Karpas-422 (cell line): Measurements from ENCODE around the gene CDKL4. TPM values are rescaled to one million over a fixed set of nuclear protein-coding genes. Genes with fewer than 3 reads are reported as not detected.
"Not testable (repeated sequence)": the region's sequence is repeated elsewhere in the genome, so short reads cannot be mapped to it uniquely, and the experiment has no call there.

Experiments used
- DNase-seq: peaks from one replicate; pipeline ENCODE4 v3.0.0-alpha.2; 2015
- H2AFZ ChIP-seq: fragments of 200-600 bp; sonication (generic); 2 replicates; pipeline ENCODE4 v1.6.1; 2014; ENCODE audit warnings: antibody characterized with exemption, low read length, mixed read lengths
- H3K27ac ChIP-seq: fragments of 200-600 bp; sonication (generic); 2 replicates; pipeline ENCODE4 v1.5.1; 2014; ENCODE audit warnings: mild to moderate bottlenecking, low read length, moderate library complexity
- H3K27me3 ChIP-seq: fragments of 200-600 bp; sonication (generic); 2 replicates; pipeline ENCODE4 v1.6.1; 2014; ENCODE audit warnings: low read length, mixed read lengths
- H3K36me3 ChIP-seq: fragments of 200-600 bp; sonication (generic); 2 replicates; pipeline ENCODE4 v1.6.1; 2014; ENCODE audit warnings: low read length, mixed read lengths; ENCODE audit not compliant: insufficient read depth
- H3K4me1 ChIP-seq: fragments of 200-600 bp; sonication (generic); 2 replicates; pipeline ENCODE4 v1.6.1; 2014; ENCODE audit warnings: mild to moderate bottlenecking, low read length, mixed read lengths
- H3K4me2 ChIP-seq: fragments of 200-600 bp; sonication (generic); 2 replicates; pipeline ENCODE4 v1.6.1; 2014; ENCODE audit warnings: low read length, low read depth, mild to moderate bottlenecking; ENCODE audit not compliant: poor library complexity, severe bottlenecking
- H3K4me3 ChIP-seq: fragments of 200-600 bp; sonication (generic); 2 replicates; pipeline ENCODE4 v1.5.1; 2014; ENCODE audit warnings: mild to moderate bottlenecking, antibody characterized with exemption, low read length, mixed read lengths
- H3K79me2 ChIP-seq: fragments of 200-600 bp; sonication (generic); 2 replicates; pipeline ENCODE4 v1.6.1; 2014; ENCODE audit warnings: mild to moderate bottlenecking, low read length, mixed read lengths
- H3K9ac ChIP-seq: fragments of 200-600 bp; sonication (generic); 2 replicates; pipeline ENCODE4 v1.6.0; 2014; ENCODE audit warnings: low read length
- H3K9me2 ChIP-seq: fragments of 200-600 bp; sonication (generic), shearing (Covaris generic); replicated peaks from 2 replicates; pipeline ENCODE4 v1.6.0; 2014; ENCODE audit warnings: mild to moderate bottlenecking, low read length, moderate library complexity; ENCODE audit not compliant: insufficient read depth
- H3K9me3 ChIP-seq: fragments of 300-700, 200-600 bp; sonication (generic); 2 replicates; pipeline ENCODE4 v1.6.1; 2014; ENCODE audit warnings: low read length, mixed read lengths
- H4K20me1 ChIP-seq: fragments of 200-600 bp; sonication (generic); 2 replicates; pipeline ENCODE4 v1.6.1; 2014; ENCODE audit warnings: mild to moderate bottlenecking, antibody characterized with exemption, low read length, low read depth; ENCODE audit not compliant: insufficient read depth
- total RNA-seq: library from RNA; depleted of rRNA; stranded (reverse); fragments of >200 nt; shearing (Covaris generic); gene quantifications from 2 replicates; pipeline ENCODE4 v1.2.3, GENCODE V29; 2014; ENCODE audit warnings: low replicate concordance

The CDKL4 gene
- total RNA-seq, 1 experiment from 2014 or later = 14.3 TPM

DNA sequence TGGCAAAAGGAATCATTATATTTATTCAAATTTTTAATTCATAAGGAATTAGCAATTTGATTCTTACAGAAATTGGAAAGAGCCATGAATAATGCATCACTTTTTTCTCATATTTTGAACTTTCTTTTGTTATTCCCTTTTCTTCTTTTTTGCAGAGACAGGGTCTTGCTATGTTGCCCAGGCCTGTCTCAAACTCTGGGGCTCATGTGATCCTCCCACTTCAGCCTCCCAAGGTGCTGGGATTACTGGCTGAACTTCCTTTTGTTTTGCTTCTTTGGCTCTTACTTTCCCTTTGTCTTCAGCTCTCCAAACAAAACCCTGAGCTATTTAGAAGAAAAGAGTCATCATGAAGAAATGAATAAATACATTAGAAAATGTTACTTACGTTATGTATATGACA is 30.8 kb downstream of the CDKL4 start:
- Histone ChIP-seq H3K9ac (no peak overlapping the region), H3K4me2 (no peak overlapping the region), H3K9me2 (no peaks in the 10 kb centered on the region), H2AFZ (no peak overlapping the region), H3K27me3 (no peaks in the 10 kb centered on the region), H3K79me2 (no peaks in the 10 kb centered on the region), H3K27ac (no peak overlapping the region), H3K36me3 (no peaks in the 10 kb centered on the region), H3K4me1 (no peaks in the 10 kb centered on the region), H3K9me3 (no peaks in the 10 kb centered on the region), H4K20me1 (no peaks in the 10 kb centered on the region), H3K4me3 (no peak overlapping the region)
- DNase-seq = no peak

DNA sequence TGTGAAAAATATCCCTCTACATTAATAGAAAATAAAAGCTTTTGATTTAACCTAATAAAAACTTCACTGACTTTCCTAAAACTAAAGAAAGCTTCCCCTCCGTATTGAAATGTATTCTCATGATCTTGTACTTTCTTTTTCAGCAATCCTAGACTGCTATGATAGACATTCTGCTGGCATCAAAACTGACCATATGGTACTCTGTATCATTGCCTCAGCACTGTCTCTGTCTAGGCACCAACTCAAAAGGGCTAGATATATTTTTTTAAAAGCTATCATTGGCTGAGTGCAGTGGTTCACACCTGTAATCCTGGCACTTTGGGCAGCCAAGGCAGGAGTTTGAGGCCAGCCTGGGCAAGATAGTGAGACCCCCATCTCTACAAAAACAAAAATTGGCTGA is 32.9 kb downstream of the CDKL4 start:
- DNase-seq = no peak
- Histone ChIP-seq H3K9me2 (no peaks in the 10 kb centered on the region), H3K79me2 (no peaks in the 10 kb centered on the region), H3K27ac (no peak overlapping the region), H4K20me1 (no peaks in the 10 kb centered on the region), H3K9me3 (no peaks in the 10 kb centered on the region), H3K36me3 (no peaks in the 10 kb centered on the region), H2AFZ (no peak overlapping the region), H3K27me3 (no peaks in the 10 kb centered on the region), H3K9ac (no peak overlapping the region), H3K4me3 (no peak overlapping the region), H3K4me2 (no peak overlapping the region), H3K4me1 (no peaks in the 10 kb centered on the region)

DNA sequence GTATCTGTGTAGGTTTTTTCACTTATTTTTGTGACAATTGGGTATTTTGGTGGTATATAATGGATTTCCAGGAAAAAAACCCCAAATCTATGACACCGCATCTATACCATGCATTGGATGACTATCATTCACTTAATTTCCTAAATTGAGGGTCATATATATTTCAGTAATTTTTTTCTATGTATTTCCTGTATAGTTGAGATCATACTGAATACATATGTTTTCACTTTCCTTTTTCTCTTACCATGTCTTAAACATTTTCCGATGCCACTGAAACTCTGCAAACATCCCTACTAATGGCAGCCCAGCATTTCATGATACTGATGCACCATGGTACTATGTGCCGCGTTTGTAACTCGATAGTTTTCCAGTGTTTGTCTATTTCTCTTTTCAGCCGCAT is 40.4 kb downstream of the CDKL4 start:
- Histone ChIP-seq H3K4me1 (no peaks in the 10 kb centered on the region), H3K9ac (no peak overlapping the region), H3K79me2 (no peaks in the 10 kb centered on the region), H3K27ac (no peak overlapping the region), H3K4me3 (no peak overlapping the region), H3K27me3 (no peaks in the 10 kb centered on the region), H4K20me1 (no peaks in the 10 kb centered on the region), H3K36me3 (no peaks in the 10 kb centered on the region), H3K9me2 (no peaks in the 10 kb centered on the region), H2AFZ (no peak overlapping the region), H3K9me3 (no peaks in the 10 kb centered on the region), H3K4me2 (no peak overlapping the region)
- DNase-seq = peak; percentile 11

DNA sequence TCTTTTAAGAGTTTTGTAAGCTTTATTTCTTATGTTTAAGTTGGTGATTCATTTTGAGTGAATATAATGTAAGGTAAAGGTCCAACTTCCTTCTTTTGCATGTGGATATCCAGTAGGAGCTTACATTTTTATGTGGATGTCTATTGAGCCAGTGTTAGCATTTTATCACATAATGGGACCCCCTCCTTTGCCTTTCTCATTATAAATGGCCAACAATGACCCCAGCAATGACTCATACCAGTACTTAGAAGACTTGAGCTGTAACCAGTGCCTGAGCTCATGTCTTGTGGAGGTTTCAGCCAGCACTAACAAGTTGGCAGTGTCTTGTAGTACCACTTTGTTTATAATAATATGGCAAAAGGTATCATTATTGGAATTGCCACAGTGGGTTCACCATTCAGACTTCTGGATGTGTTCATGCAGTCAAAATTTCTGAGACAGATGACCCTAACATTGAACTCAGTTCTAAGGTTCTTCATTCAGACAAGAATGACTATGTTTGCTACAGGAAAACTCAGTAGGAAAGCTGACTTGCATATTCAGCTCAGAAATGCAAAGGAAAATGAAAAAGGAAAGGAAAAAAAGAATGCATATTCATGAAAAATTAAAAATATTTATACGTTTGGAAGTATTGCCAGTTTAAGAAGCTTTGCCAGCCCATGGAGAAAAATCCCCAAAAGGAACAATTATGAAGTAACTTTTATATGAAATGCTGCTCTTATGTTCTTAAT is 41.0 kb downstream of the CDKL4 start:
- no peaks in the 10 kb centered on the region for H4K20me1 ChIP-seq
- H3K9me2 ChIP-seq = no peaks in the 10 kb centered on the region
- H3K79me2 ChIP-seq = no peaks in the 10 kb centered on the region
- no peaks in the 10 kb centered on the region for H3K4me1 ChIP-seq
- no peak overlapping the region for H3K4me3 ChIP-seq
- H3K9ac ChIP-seq = no peak overlapping the region
- H3K27ac ChIP-seq = no peak overlapping the region
- DNase-seq = peak; percentile 24
- no peak overlapping the region for H2AFZ ChIP-seq
- H3K4me2 ChIP-seq = no peak overlapping the region
- H3K9me3 ChIP-seq = no peaks in the 10 kb centered on the region
- no peaks in the 10 kb centered on the region for H3K36me3 ChIP-seq
- no peaks in the 10 kb centered on the region for H3K27me3 ChIP-seq

DNA sequence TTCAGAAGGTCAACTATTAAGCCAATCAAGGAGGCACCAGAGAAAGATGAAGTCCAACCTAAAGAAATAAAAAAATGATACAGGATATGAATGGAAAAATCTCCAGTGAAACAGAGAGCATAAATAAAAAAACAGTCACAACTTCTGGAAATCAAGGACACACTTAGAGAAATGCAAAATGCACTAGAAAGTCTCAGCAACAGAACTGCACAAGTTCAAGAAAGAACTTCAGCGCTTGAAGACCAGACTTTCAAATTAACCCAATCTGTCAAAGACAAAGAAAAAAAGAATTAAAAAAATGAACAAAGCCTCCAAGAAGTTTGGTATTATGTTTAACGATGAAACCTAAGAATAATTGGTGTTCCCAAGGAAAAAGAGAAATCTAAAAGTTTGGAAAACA is 46.8 kb downstream of the CDKL4 start:
- not testable (repeated sequence) for H2AFZ ChIP-seq, H4K20me1 ChIP-seq, H3K9ac ChIP-seq, H3K27ac ChIP-seq, H3K36me3 ChIP-seq, H3K4me1 ChIP-seq, H3K4me3 ChIP-seq, H3K9me2 ChIP-seq, H3K79me2 ChIP-seq, H3K9me3 ChIP-seq, H3K4me2 ChIP-seq, H3K27me3 ChIP-seq, DNase-seq

DNA sequence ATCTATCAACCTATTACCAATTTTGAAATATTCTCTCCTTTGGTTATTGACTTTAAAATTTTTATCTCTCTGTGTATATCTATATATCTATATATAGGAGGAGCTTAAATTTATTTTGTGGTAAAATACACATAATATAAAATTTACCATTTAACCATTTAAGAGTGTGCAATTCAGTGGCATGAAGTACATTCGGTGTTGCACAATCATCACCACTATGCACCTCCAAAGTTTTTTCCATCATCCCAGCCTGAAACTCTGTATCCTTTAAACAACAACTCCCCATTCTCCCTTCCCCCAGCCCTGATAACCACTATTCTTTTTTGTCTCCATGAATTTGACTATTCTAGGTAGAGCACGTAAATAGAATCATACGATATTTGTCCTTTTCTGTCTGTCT is 49.1 kb downstream of the CDKL4 start:
- DNase-seq = no peak
- no peaks in the 10 kb centered on the region for H3K9me2 ChIP-seq
- no peaks in the 10 kb centered on the region for H4K20me1 ChIP-seq
- H3K79me2 ChIP-seq = no peaks in the 10 kb centered on the region
- H3K4me3 ChIP-seq = no peak overlapping the region
- no peaks in the 10 kb centered on the region for H3K4me1 ChIP-seq
- H3K4me2 ChIP-seq = no peak overlapping the region
- no peaks in the 10 kb centered on the region for H3K36me3 ChIP-seq
- no peak overlapping the region for H3K27ac ChIP-seq
- H2AFZ ChIP-seq = no peak overlapping the region
- no peak overlapping the region for H3K9ac ChIP-seq
- H3K27me3 ChIP-seq = no peaks in the 10 kb centered on the region
- no peaks in the 10 kb centered on the region; the same call in 1 of the 2 replicates for H3K9me3 ChIP-seq

DNA sequence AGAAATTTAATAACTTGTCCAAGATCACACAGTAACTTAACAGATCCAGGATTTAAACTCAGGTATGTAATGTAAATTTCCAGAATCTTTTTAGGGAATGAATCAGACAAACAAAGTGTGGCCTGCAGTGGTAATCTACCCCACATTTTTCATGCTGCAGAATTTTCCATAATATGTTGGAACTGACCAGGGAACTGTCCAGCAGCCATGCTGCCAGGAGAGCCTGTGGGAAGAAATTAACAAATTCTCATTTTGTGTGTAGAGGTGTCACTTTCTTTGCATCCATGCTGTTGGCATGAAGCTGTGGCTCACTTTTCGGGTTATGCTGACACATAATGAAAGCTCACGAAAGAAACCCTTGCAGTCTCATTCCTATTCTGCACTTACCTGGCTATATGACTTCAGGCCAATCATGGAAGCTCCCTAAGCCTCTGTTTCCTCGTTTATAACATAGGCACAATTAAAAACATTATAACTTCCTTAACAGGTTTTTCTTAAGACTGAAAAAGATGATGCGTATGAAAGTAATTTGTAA is 54.7 kb downstream of the CDKL4 start:
- Histone ChIP-seq H3K4me3 (no peak overlapping the region), H3K79me2 (no peaks in the 10 kb centered on the region), H3K27me3 (no peaks in the 10 kb centered on the region), H3K36me3 (no peaks in the 10 kb centered on the region), H4K20me1 (no peaks in the 10 kb centered on the region), H2AFZ (no peak overlapping the region; the same call in 1 of the 2 replicates), H3K4me2 (no peak overlapping the region), H3K9ac (no peak overlapping the region), H3K9me3 (no peaks in the 10 kb centered on the region), H3K4me1 (no peaks in the 10 kb centered on the region), H3K27ac (no peak overlapping the region), H3K9me2 (no peaks in the 10 kb centered on the region)
- DNase-seq = no peak

DNA sequence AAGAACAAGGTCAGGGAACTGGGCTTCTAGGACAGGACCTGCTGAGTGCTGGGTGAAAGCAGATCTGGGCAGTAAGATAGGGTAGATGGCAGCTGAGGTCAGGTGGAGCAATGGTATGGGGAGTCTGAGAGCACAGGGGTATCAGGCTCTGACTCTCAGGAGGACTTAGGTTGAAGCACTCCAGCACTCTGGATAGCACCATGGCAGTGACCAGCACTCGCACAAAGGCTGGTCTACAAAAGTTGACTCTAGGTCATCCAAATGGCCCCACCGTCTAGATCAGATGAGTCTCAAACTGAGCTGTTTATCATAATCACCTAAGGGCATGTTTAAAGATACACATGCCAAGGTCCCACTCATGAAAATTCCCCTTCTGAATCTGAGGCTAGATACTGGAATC is 60.1 kb downstream of the CDKL4 start:
- Histone ChIP-seq H3K4me1 (no peaks in the 10 kb centered on the region), H3K79me2 (no peaks in the 10 kb centered on the region), H3K27ac (no peak overlapping the region)

More for the DNA sequence above, 60.1 kb downstream of the CDKL4 start:
- Histone ChIP-seq H2AFZ (no peak overlapping the region), H3K4me2 (no peak overlapping the region), H4K20me1 (no peaks in the 10 kb centered on the region), H3K9me3 (no peaks in the 10 kb centered on the region), H3K9ac (no peak overlapping the region), H3K4me3 (no peak overlapping the region), H3K36me3 (no peaks in the 10 kb centered on the region), H3K9me2 (no peaks in the 10 kb centered on the region), H3K27me3 (no peaks in the 10 kb centered on the region)
- no peak for DNase-seq
